ENCODE measurements around the gene UBR2.

UBR2 gene

GRCh38 chr6:42520786-42521607 lies 42.8 kb upstream of the UBR2 start:
- no peak for TF ChIP-seq TEAD4 (IDR thresholded peaks at IDR 0.05)
- TF ChIP-seq TCF12 (IDR thresholded peaks at IDR 0.05; ENCODE audit: low read depth), result no peak
- no peak for TF ChIP-seq CEBPB (IDR thresholded peaks at IDR 0.05)
- TF ChIP-seq YY1 (IDR thresholded peaks at IDR 0.05; ENCODE audit: low read depth), result no peak
- TF ChIP-seq REST (IDR thresholded peaks at IDR 0.05; ENCODE audit: low read depth), result no peak
- TF ChIP-seq RAD21 (IDR thresholded peaks at IDR 0.05; ENCODE audit: low read depth), result no peak
- no peak for TF ChIP-seq NFIC (IDR thresholded peaks at IDR 0.05)
- TF ChIP-seq CREB1 (IDR thresholded peaks at IDR 0.05; ENCODE audit: low read depth), result no peak
- TF ChIP-seq TAF1 (IDR thresholded peaks at IDR 0.05; ENCODE audit: low read depth), result no peak
- TF ChIP-seq ZBTB7A (IDR thresholded peaks at IDR 0.05; ENCODE audit: low read depth), result no peak
- TF ChIP-seq EGR1 (IDR thresholded peaks at IDR 0.05), result no peak
- TF ChIP-seq, protein P1, sequence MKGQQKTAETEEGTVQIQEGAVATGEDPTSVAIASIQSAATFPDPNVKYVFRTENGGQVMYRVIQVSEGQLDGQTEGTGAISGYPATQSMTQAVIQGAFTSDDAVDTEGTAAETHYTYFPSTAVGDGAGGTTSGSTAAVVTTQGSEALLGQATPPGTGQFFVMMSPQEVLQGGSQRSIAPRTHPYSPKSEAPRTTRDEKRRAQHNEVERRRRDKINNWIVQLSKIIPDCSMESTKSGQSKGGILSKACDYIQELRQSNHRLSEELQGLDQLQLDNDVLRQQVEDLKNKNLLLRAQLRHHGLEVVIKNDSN (IDR thresholded peaks at IDR 0.05), result no peak
- TF ChIP-seq, protein P2, sequence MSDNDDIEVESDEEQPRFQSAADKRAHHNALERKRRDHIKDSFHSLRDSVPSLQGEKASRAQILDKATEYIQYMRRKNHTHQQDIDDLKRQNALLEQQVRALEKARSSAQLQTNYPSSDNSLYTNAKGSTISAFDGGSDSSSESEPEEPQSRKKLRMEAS (IDR thresholded peaks at IDR 0.05), result no peak
- no peak for TF ChIP-seq EP300 (IDR thresholded peaks at IDR 0.05; ENCODE audit: borderline replicate concordance)
- TF ChIP-seq FOXM1 (IDR thresholded peaks at IDR 0.05; ENCODE audit: borderline replicate concordance, low read depth), result no peak

DNA sequence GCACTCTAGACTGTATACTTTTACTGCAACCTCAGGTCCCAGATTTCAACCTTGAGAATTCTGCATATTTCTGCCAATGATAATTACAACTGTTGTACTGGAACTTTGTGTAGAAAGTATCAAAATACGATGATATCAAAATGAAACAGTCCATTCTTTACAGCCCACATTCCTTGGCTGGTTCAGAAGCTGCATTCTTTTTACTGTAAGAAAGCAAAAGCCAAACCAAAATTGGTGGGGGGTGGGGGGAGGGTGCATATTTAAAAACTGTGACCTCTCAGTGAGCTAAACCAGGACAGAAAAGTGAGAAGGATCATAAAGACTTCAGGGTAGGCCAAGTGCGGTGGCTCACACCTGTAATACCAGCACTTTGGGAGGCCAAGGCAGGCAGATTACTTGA lies 41.8 kb upstream of the UBR2 start:
- no peak for TF ChIP-seq EP300 (IDR thresholded peaks at IDR 0.05; ENCODE audit: borderline replicate concordance)
- no peak for TF ChIP-seq TAF1 (IDR thresholded peaks at IDR 0.05; ENCODE audit: low read depth)
- TF ChIP-seq RAD21 (IDR thresholded peaks at IDR 0.05; ENCODE audit: low read depth), result no peak
- TF ChIP-seq FOXM1 (IDR thresholded peaks at IDR 0.05; ENCODE audit: borderline replicate concordance, low read depth), result no peak
- TF ChIP-seq NFIC (IDR thresholded peaks at IDR 0.05), result no peak
- TF ChIP-seq CREB1 (IDR thresholded peaks at IDR 0.05; ENCODE audit: low read depth), result no peak
- TF ChIP-seq, protein P1 (IDR thresholded peaks at IDR 0.05), result no peak
- no peak for TF ChIP-seq YY1 (IDR thresholded peaks at IDR 0.05; ENCODE audit: low read depth)
- no peak for TF ChIP-seq CEBPB (IDR thresholded peaks at IDR 0.05)
- no peak for TF ChIP-seq TCF12 (IDR thresholded peaks at IDR 0.05; ENCODE audit: low read depth)
- no peak for TF ChIP-seq EGR1 (IDR thresholded peaks at IDR 0.05)
- TF ChIP-seq, protein P2 (IDR thresholded peaks at IDR 0.05), result no peak
- no peak for TF ChIP-seq REST (IDR thresholded peaks at IDR 0.05; ENCODE audit: low read depth)
- no peak for TF ChIP-seq TEAD4 (IDR thresholded peaks at IDR 0.05)
- no peak for TF ChIP-seq ZBTB7A (IDR thresholded peaks at IDR 0.05; ENCODE audit: low read depth)

DNA sequence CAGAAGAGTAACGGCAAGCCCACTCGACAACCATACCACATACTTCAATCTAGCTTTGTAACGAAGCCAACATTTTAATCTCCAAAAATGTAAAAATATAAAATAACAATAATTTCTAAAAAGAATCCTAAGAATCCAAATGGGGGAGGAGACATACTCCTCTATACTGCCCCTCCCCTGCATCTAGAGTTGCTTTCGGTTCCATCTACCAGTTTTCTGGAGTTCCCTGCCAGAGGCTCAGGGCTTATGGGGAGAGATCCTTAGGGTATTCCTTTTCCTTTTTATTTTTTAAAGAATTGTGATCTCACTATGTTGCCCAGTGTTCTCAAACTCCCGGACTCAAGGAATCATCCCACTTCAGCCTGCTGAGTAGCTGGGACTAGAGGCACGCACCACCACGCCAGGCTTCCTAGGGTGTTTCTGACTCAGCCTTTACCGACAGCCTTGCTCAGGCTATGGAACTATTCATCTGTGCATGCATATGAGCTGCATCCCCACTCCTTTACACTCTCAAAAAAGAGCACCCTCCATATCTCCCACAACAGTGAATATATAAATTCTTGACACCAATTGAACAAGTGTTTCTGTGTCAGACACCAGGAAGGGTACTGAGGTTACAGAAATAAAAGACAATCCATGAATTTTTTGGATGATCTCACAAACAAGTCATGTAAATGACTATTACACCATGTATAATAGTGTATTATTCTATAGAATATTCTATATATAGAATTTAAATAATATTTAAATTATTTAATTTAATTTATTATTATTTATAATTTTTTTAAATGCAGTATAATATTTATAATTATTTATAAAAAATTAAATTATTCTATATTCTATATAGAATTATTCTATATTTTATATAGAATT lies 40.7 kb upstream of the UBR2 start:
- TF ChIP-seq, protein P2 (IDR thresholded peaks at IDR 0.05), result no peak
- TF ChIP-seq, protein P1 (IDR thresholded peaks at IDR 0.05), result no peak
- TF ChIP-seq YY1 (IDR thresholded peaks at IDR 0.05; ENCODE audit: low read depth) (no peak), TAF1 (IDR thresholded peaks at IDR 0.05; ENCODE audit: low read depth) (no peak), ZBTB7A (IDR thresholded peaks at IDR 0.05; ENCODE audit: low read depth) (no peak), TEAD4 (IDR thresholded peaks at IDR 0.05) (no peak), REST (IDR thresholded peaks at IDR 0.05; ENCODE audit: low read depth) (no peak), EGR1 (IDR thresholded peaks at IDR 0.05) (no peak), NFIC (IDR thresholded peaks at IDR 0.05) (no peak), CREB1 (IDR thresholded peaks at IDR 0.05; ENCODE audit: low read depth) (no peak), TCF12 (IDR thresholded peaks at IDR 0.05; ENCODE audit: low read depth) (no peak), FOXM1 (IDR thresholded peaks at IDR 0.05; ENCODE audit: borderline replicate concordance, low read depth) (no peak)
